CD4-positive, alpha-beta T cell treated with Interleukin-6 at 100 ng/mL for 8 hours (primary cell): ENCODE results near the gene MSRB2.
"Not testable (repeated sequence)": the region's sequence is repeated elsewhere in the genome, so short reads cannot be mapped to it uniquely, and the experiment has no call there.

Experiments
- DNase-seq: peaks from one replicate; pipeline ENCODE4 v3.0.0-alpha.2; 2020; ENCODE audit warnings: mixed read lengths, low spot score

MSRB2 gene

GRCh38 chr10:23070092-23070912 lies 25.1 kb upstream of the MSRB2 start:
- not testable (repeated sequence) for DNase-seq

GRCh38 chr10:23070913-23071218 lies 24.5 kb upstream of the MSRB2 start:
- DNase-seq: no peak

- DNase-seq: not testable (repeated sequence)
These were observed 22.8 kb upstream of the MSRB2 start for GRCh38 chr10:23072593-23072992.

GRCh38 chr10:23073527-23073926 lies 21.9 kb upstream of the MSRB2 start:
- DNase-seq: no peak

GRCh38 chr10:23075672-23076071 lies 19.7 kb upstream of the MSRB2 start:
- DNase-seq: no peak

GRCh38 chr10:23078114-23078513 lies 17.3 kb upstream of the MSRB2 start:
- no peak for DNase-seq

- no peak for DNase-seq
These were observed 15.7 kb upstream of the MSRB2 start for GRCh38 chr10:23079700-23080099.

GRCh38 chr10:23080262-23080661 lies 15.1 kb upstream of the MSRB2 start:
- no peak for DNase-seq

GRCh38 chr10:23081221-23081750 lies 14.1 kb upstream of the MSRB2 start:
- DNase-seq: no peak

GRCh38 chr10:23081891-23082290 lies 13.5 kb upstream of the MSRB2 start:
- DNase-seq: no peak

- DNase-seq: no peak
These were observed 6.8 kb upstream of the MSRB2 start for GRCh38 chr10:23088609-23089008.

GRCh38 chr10:23094786-23095403 lies 484 bp upstream of the MSRB2 start:
- no peak for DNase-seq

GRCh38 chr10:23095966-23096801 lies 805 bp downstream of the MSRB2 start:
- peak; percentile 29 for DNase-seq

GRCh38 chr10:23096802-23097549 lies 1.6 kb downstream of the MSRB2 start:
- DNase-seq: no peak

- DNase-seq: no peak
These were observed 3.7 kb downstream of the MSRB2 start for GRCh38 chr10:23099079-23099478.

- DNase-seq: no peak
These were observed 4.4 kb downstream of the MSRB2 start for GRCh38 chr10:23099816-23100215.

GRCh38 chr10:23100331-23101030 lies 5.1 kb downstream of the MSRB2 start:
- DNase-seq: no peak

GRCh38 chr10:23106331-23107072 lies 11.1 kb downstream of the MSRB2 start:
- DNase-seq: no peak

- no peak for DNase-seq
These were observed 15.5 kb downstream of the MSRB2 start for GRCh38 chr10:23110722-23111516.
